ENCODE measurements around the gene SLC38A10.

DNA sequence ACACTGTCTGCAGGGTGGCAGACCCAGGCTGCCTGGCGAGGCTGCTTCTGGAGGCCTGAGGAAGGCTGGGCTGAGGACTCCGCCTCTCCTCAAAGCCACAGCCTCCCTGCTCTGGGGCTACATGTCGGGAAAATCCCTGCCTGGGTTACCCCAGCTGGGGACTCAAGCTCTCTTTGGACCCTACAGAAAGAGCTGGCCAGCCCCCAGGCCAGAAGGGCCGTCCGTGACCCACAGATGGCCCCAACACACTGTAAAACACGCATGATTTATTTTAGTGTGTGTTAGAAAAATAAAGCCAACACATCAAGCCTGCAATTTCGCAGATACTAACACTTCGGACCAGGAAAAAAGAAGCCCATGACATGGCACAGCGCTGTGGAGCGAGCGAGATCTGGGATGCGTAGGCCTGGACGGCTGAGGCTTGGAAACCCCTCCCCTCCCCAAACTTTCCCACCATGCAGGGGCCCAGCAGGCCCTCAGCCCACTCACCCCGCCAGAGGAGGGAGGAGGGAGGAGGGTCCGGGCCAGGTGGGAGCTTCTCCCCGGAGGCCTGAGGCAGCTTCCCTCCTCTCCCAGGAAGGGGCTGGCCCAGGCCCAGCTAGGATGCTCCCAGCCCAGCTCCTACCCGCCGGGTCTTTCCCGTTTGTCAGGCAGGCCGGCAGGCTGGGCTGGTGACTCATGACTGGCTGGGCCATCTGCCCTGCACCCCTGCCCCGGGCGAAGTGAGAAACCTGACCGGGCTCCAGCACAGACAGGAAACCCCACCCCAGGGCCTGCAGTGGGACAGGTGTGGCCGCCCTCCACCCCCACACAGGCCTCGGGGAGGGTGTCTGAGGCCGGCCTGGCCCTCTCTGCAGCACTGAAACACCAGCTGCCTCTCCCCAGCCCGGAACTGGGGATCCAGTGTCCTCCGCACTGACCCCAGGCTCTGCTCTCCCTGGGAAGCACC lies 34.1 kb upstream of the SLC38A10 start:
- TF ChIP-seq, protein P1, sequence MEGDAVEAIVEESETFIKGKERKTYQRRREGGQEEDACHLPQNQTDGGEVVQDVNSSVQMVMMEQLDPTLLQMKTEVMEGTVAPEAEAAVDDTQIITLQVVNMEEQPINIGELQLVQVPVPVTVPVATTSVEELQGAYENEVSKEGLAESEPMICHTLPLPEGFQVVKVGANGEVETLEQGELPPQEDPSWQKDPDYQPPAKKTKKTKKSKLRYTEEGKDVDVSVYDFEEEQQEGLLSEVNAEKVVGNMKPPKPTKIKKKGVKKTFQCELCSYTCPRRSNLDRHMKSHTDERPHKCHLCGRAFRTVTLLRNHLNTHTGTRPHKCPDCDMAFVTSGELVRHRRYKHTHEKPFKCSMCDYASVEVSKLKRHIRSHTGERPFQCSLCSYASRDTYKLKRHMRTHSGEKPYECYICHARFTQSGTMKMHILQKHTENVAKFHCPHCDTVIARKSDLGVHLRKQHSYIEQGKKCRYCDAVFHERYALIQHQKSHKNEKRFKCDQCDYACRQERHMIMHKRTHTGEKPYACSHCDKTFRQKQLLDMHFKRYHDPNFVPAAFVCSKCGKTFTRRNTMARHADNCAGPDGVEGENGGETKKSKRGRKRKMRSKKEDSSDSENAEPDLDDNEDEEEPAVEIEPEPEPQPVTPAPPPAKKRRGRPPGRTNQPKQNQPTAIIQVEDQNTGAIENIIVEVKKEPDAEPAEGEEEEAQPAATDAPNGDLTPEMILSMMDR (IDR thresholded peaks at IDR 0.05): no peak
- TF ChIP-seq POLR2A (IDR thresholded peaks at IDR 0.05): peak; percentile 64 to 82
